Astrocyte (in vitro differentiated cells and primary cell): Measurements from ENCODE around the gene SENP1. TPM values are rescaled to one million over a fixed set of nuclear protein-coding genes. Genes with fewer than 3 reads are reported as not detected.

Experiments used
- DNase-seq: peaks from one replicate; pipeline ENCODE4 v3.0.0-alpha.2; 2010; ENCODE audit warnings: low read depth
- FAIRE-seq: peaks from 2 replicates; lab custom pipeline; 2011; peaks lifted over from hg19 to GRCh38; lab: Jason Lieb, UNC
- H2AFZ ChIP-seq: 2 replicates; pipeline ENCODE4 v1.6.0; 2012; ENCODE audit warnings: low read depth, low read length, inconsistent platforms
- H3K27ac ChIP-seq: 2 replicates; pipeline ENCODE4 v1.5.1; 2011; ENCODE audit warnings: low read depth, low read length, inconsistent platforms
- H3K27me3 ChIP-seq: 2 replicates; pipeline ENCODE4 v1.6.0; 2011; ENCODE audit warnings: low read length, inconsistent platforms; ENCODE audit not compliant: insufficient read depth
- H3K36me3 ChIP-seq: 2 replicates; pipeline ENCODE4 v1.5.1; 2011; ENCODE audit warnings: low read length, inconsistent platforms; ENCODE audit not compliant: insufficient read depth
- H3K4me1 ChIP-seq: 2 replicates; pipeline ENCODE4 v1.5.1; 2011; ENCODE audit warnings: low read length, inconsistent platforms; ENCODE audit not compliant: insufficient read depth
- H3K4me2 ChIP-seq: 2 replicates; pipeline ENCODE4 v1.6.0; 2012; ENCODE audit warnings: low read length, inconsistent platforms
- H3K4me3 ChIP-seq: 2 replicates; pipeline ENCODE4 v1.5.1; 2011; ENCODE audit warnings: low read depth, mild to moderate bottlenecking, low read length, inconsistent platforms; ENCODE audit not compliant: insufficient read depth
- H3K79me2 ChIP-seq: 2 replicates; pipeline ENCODE4 v1.6.0; 2012; ENCODE audit warnings: mild to moderate bottlenecking, low read length, inconsistent platforms; ENCODE audit not compliant: insufficient read depth
- H3K9ac ChIP-seq: 2 replicates; pipeline ENCODE4 v1.6.0; 2012; ENCODE audit warnings: mild to moderate bottlenecking, low read length, inconsistent platforms
- H3K9me3 ChIP-seq: 2 replicates; pipeline ENCODE4 v1.5.1; 2012; ENCODE audit warnings: low read depth, mild to moderate bottlenecking, low read length, inconsistent platforms; ENCODE audit not compliant: insufficient read depth
- H4K20me1 ChIP-seq: 2 replicates; pipeline ENCODE4 v1.6.0; 2012; ENCODE audit warnings: low read length, inconsistent platforms; ENCODE audit not compliant: insufficient read depth
- H3K27ac Mint-ChIP-seq: one replicate; pipeline ENCODE4 v1.8.0; 2021; ENCODE audit warnings: mild to moderate bottlenecking, mixed read lengths; ENCODE audit not compliant: unreplicated experiment
- H3K27me3 Mint-ChIP-seq: one replicate; pipeline ENCODE4 v1.8.0; 2021; ENCODE audit warnings: low read depth, mixed read lengths; ENCODE audit not compliant: unreplicated experiment
- H3K36me3 Mint-ChIP-seq: one replicate; pipeline ENCODE4 v1.8.0; 2021; ENCODE audit warnings: low read depth, mixed read lengths; ENCODE audit not compliant: unreplicated experiment
- H3K4me1 Mint-ChIP-seq: one replicate; pipeline ENCODE4 v1.8.0; 2021; ENCODE audit warnings: low read depth, mixed read lengths; ENCODE audit not compliant: unreplicated experiment
- H3K4me3 Mint-ChIP-seq: one replicate; pipeline ENCODE4 v1.8.0; 2021; ENCODE audit warnings: mild to moderate bottlenecking, moderate library complexity, mixed read lengths; ENCODE audit not compliant: unreplicated experiment
- H3K9me3 Mint-ChIP-seq: one replicate; pipeline ENCODE4 v1.8.0; 2021; ENCODE audit warnings: mild to moderate bottlenecking, mixed read lengths; ENCODE audit not compliant: unreplicated experiment
- CTCF ChIP-seq: IDR thresholded peaks from 2 replicates; pipeline ENCODE4 v1.5.1; 2011; ENCODE audit warnings: low read depth, mild to moderate bottlenecking, inconsistent platforms, low read length, moderate library complexity; ENCODE audit not compliant: insufficient read depth
- EZH2 ChIP-seq: IDR thresholded peaks from 2 replicates; pipeline ENCODE4 v1.6.1; 2012; ENCODE audit warnings: mild to moderate bottlenecking, low read length, inconsistent platforms; ENCODE audit not compliant: insufficient read depth
- total RNA-seq: library from RNA; stranded (reverse); gene quantifications from 2 replicates; pipeline ENCODE4 v1.2.1, GENCODE V29; 2021

Gene SENP1
- total RNA-seq, 1 donor from 2014 or later, result 13.6 TPM

GRCh38 chr12:48072266-48072665 is 33.6 kb downstream of the SENP1 start:
- no peak overlapping the region for H3K9ac ChIP-seq
- no peak overlapping the region for H3K27ac ChIP-seq
- no peaks in the 10 kb centered on the region for H4K20me1 ChIP-seq
- H3K4me3 ChIP-seq, result no peak overlapping the region
- H3K4me2 ChIP-seq, result no peak overlapping the region
- Mint-ChIP-seq H3K4me3 (no peak overlapping the region), H3K4me1 (no peaks in the 10 kb centered on the region), H3K27me3 (no peaks in the 10 kb centered on the region), H3K27ac (no peak overlapping the region), H3K9me3 (no peaks in the 10 kb centered on the region), H3K36me3 (peaks cover 2% of the 10 kb centered on the region)
- FAIRE-seq (no peak), DNase-seq (no peak)
- no peaks in the 10 kb centered on the region for H3K79me2 ChIP-seq
- no peak overlapping the region for H2AFZ ChIP-seq
- H3K4me1 ChIP-seq, result no peaks in the 10 kb centered on the region
- no peaks in the 10 kb centered on the region for H3K27me3 ChIP-seq
- peaks cover 29% of the 10 kb centered on the region for H3K36me3 ChIP-seq
- H3K9me3 ChIP-seq, result no peaks in the 10 kb centered on the region
- TF ChIP-seq CTCF (no peak), EZH2 (no peak)

- Histone ChIP-seq H3K27ac (no peak overlapping the region), H3K36me3 (peaks cover 29% of the 10 kb centered on the region), H3K4me1 (no peaks in the 10 kb centered on the region), H2AFZ (no peak overlapping the region), H3K27me3 (no peaks in the 10 kb centered on the region), H3K4me3 (no peak overlapping the region), H3K9ac (no peak overlapping the region), H3K4me2 (no peak overlapping the region), H4K20me1 (no peaks in the 10 kb centered on the region), H3K79me2 (no peaks in the 10 kb centered on the region), H3K9me3 (no peaks in the 10 kb centered on the region)
- Mint-ChIP-seq H3K36me3 (peaks cover 2% of the 10 kb centered on the region), H3K27ac (no peak overlapping the region), H3K27me3 (no peaks in the 10 kb centered on the region), H3K4me3 (no peak overlapping the region), H3K4me1 (no peaks in the 10 kb centered on the region), H3K9me3 (no peaks in the 10 kb centered on the region)
- TF ChIP-seq EZH2 (no peak), CTCF (no peak)
- DNase-seq (no peak), FAIRE-seq (no peak)
These were observed 34.1 kb downstream of the SENP1 start for GRCh38 chr12:48071808-48072207.

DNA sequence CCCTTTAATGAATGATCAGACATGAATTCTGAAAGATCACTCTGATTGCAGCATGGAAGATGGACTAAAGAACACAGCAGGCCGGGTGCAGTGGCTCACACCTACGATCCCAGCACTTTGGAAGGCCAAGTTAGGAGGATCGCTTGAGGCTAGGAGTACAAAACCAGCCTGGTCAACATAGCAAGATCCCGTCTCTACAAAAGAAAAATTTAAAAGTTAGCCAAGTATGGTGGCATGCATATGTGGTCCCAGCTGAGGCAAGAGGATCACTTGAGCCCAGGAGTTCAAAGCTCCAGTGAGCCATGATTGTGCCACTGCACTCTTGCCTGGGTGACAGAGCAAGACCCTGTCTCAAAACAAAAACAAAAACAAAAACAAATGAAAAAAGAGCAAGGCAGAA is 35.1 kb downstream of the SENP1 start:
- Mint-ChIP-seq H3K9me3 (no peaks in the 10 kb centered on the region), H3K36me3 (peaks cover 2% of the 10 kb centered on the region), H3K4me1 (no peaks in the 10 kb centered on the region), H3K27me3 (no peaks in the 10 kb centered on the region), H3K4me3 (no peak overlapping the region), H3K27ac (no peak overlapping the region)
- no peaks in the 10 kb centered on the region for H4K20me1 ChIP-seq
- no peak overlapping the region for H3K4me2 ChIP-seq
- H2AFZ ChIP-seq, result no peak overlapping the region
- H3K79me2 ChIP-seq, result no peaks in the 10 kb centered on the region
- H3K9ac ChIP-seq, result no peak overlapping the region
- no peaks in the 10 kb centered on the region for H3K27me3 ChIP-seq
- DNase-seq, result no peak
- no peak overlapping the region for H3K4me3 ChIP-seq
- no peaks in the 10 kb centered on the region for H3K4me1 ChIP-seq
- peaks cover 33% of the 10 kb centered on the region for H3K36me3 ChIP-seq
- TF ChIP-seq CTCF (no peak), EZH2 (no peak)
- no peak for FAIRE-seq
- no peaks in the 10 kb centered on the region for H3K9me3 ChIP-seq
- H3K27ac ChIP-seq, result no peak overlapping the region
